Keratinocyte (primary cell): ENCODE data around the gene ANGPT4. TPM values are rescaled to one million over a fixed set of nuclear protein-coding genes. Genes with fewer than 3 reads are reported as not detected.

Experiments
- DNase-seq: peaks from one replicate; pipeline ENCODE4 v3.0.0-alpha.2; 2011; ENCODE audit warnings: low read depth, missing footprints, low spot score
- FAIRE-seq: peaks from 2 replicates; lab custom pipeline; 2011; peaks lifted over from hg19 to GRCh38; lab: Jason Lieb, UNC
- H2AFZ ChIP-seq: 2 replicates; pipeline ENCODE4 v1.6.0; 2012; ENCODE audit warnings: low read length, control low read depth, inconsistent platforms; ENCODE audit not compliant: control insufficient read depth
- H3K27ac ChIP-seq: 2 replicates; pipeline ENCODE4 v1.5.1; 2011; ENCODE audit warnings: low read length; ENCODE audit not compliant: control insufficient read depth, insufficient read depth
- H3K27me3 ChIP-seq: 3 replicates; pipeline ENCODE4 v1.6.0; 2011; ENCODE audit warnings: low read length; ENCODE audit not compliant: control insufficient read depth, insufficient read depth; ENCODE audit errors: extremely low read depth
- H3K36me3 ChIP-seq, 2 experiments: 2 replicates in 1 of 2; 3 replicates in 1 of 2; pipeline ENCODE4 v1.5.1; 2011; ENCODE audit warnings: low read length in 2 of 2, mild to moderate bottlenecking in 1 of 2; ENCODE audit not compliant: control insufficient read depth in 2 of 2, insufficient read depth in 2 of 2; ENCODE audit errors: extremely low read depth in 1 of 2
- H3K4me1 ChIP-seq: 3 replicates; pipeline ENCODE4 v1.5.1; 2011; ENCODE audit warnings: low read length; ENCODE audit not compliant: control insufficient read depth, insufficient read depth; ENCODE audit errors: extremely low read depth
- H3K4me2 ChIP-seq: 3 replicates; pipeline ENCODE4 v1.6.0; 2011; ENCODE audit warnings: low read depth, low read length; ENCODE audit not compliant: control insufficient read depth, insufficient read depth; ENCODE audit errors: extremely low read depth
- H3K4me3 ChIP-seq, 3 experiments: fragments of 200-600 bp in 1 of 3; sonication (generic) in 1 of 3; 2 replicates in 2 of 3; 3 replicates in 1 of 3; pipeline ENCODE4 v1.5.1; 2011 to 2016; ENCODE audit warnings: low read length in 3 of 3, mild to moderate bottlenecking in 3 of 3, control low read depth in 2 of 3, inconsistent platforms in 1 of 3, low read depth in 1 of 3, mixed read lengths in 1 of 3, mixed run types in 1 of 3, moderate library complexity in 1 of 3; ENCODE audit not compliant: control insufficient read depth in 2 of 3, insufficient read depth in 2 of 3; ENCODE audit errors: extremely low read depth in 1 of 3
- H3K79me2 ChIP-seq: 2 replicates; pipeline ENCODE4 v1.6.0; 2012; ENCODE audit warnings: low read length; ENCODE audit not compliant: control insufficient read depth, insufficient read depth
- H3K9ac ChIP-seq: 3 replicates; pipeline ENCODE4 v1.6.0; 2011; ENCODE audit warnings: low read length; ENCODE audit not compliant: control insufficient read depth, insufficient read depth; ENCODE audit errors: extremely low read depth
- H3K9me1 ChIP-seq: 3 replicates; pipeline ENCODE4 v1.6.0; 2011; ENCODE audit warnings: low read length; ENCODE audit not compliant: control insufficient read depth, insufficient read depth; ENCODE audit errors: extremely low read depth
- H3K9me3 ChIP-seq: 2 replicates; pipeline ENCODE4 v1.5.1; 2012; ENCODE audit warnings: low read depth, low read length; ENCODE audit not compliant: control insufficient read depth
- H4K20me1 ChIP-seq: 3 replicates; pipeline ENCODE4 v1.6.0; 2011; ENCODE audit warnings: low read length; ENCODE audit not compliant: control insufficient read depth, insufficient read depth; ENCODE audit errors: extremely low read depth
- EZH2 ChIP-seq: IDR thresholded peaks from one replicate; pipeline ENCODE4 v1.6.1; 2012; ENCODE audit warnings: inconsistent platforms, mild to moderate bottlenecking, low read length, moderate library complexity
- dilution Hi-C: fragments of 300-500 bp; cut with MboI; formaldehyde crosslinking; loops from one replicate; pipeline ENCODE4 v1.7.0; 2020; ENCODE audit warnings: low sequenced_read_pairs; ENCODE audit not compliant: extremely low pct_ligation_motif_present
- polyA plus RNA-seq, 5 experiments: library from polyadenylated mRNA; depleted of rRNA in 3 of 5; stranded (reverse) in 3 of 5; stranded (forward) in 1 of 5; unstranded in 1 of 5; fragments of >200 nt; gene quantifications; 1 replicate in 1 of 5; 2 replicates in 3 of 5; 3 replicates in 1 of 5; pipeline versions ENCODE4 v1.2.1 to v1.2.3, GENCODE V29; 2011 to 2012; ENCODE audit warnings: missing spikeins in 2 of 5, low read depth in 1 of 5, low replicate concordance in 1 of 5
- TF ChIP-seq, protein P1 (sequence below), 3 experiments: IDR thresholded peaks in 1 of 3; conservative IDR thresholded peaks in 1 of 3; optimal IDR thresholded peaks in 1 of 3; 2 replicates in 2 of 3; 3 replicates in 1 of 3; pipeline versions ENCODE3 to v1.5.1; 2011; ENCODE audit warnings: low read length in 3 of 3, mild to moderate bottlenecking in 3 of 3, moderate library complexity in 2 of 3, control low read depth in 1 of 3, inconsistent platforms in 1 of 3; ENCODE audit not compliant: insufficient read depth in 2 of 3; ENCODE audit errors: extremely low read depth in 1 of 3

The ANGPT4 gene
- polyA plus RNA-seq, 1 donor (not counting 4 experiments of a cell fraction or from before 2014, with no cell fraction given): not detected

DNA sequence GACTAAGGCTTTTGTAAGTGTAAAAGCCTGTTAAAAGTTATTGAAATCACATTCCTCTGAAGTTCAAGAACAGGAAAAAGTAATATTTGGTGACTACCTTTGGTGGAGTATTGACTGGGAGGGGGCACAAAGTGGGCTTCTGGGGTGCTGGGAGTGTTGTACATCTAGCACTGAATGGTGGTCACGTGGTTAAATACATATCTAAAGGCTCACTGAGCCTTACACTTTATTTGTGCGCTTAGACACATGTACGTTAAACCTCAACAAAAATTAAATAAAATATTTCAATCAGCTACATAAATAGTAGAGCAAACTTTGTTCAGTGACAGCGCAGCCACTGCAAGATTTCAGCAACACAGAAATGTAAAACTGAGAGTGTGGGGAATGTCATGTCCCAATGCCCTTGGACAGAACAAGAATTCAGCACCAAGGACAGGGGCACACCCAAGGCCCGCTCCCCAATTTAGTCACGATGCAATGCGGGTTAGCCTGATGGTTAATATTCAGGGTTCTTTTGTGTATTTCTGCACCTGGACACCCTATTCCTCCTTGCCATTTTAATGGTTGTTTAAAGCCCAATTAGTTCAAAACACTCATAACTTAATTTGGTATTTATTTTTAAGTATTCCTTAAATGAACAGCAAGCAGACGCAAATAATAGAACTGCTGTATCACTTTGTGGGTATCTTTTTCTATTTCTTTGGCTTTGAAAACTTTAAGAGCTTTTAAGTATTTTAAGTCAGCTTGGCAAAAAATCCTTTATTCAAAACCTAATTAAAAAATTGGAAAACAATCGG is 37.4 kb downstream of the ANGPT4 start:
- TF ChIP-seq, protein P1, sequence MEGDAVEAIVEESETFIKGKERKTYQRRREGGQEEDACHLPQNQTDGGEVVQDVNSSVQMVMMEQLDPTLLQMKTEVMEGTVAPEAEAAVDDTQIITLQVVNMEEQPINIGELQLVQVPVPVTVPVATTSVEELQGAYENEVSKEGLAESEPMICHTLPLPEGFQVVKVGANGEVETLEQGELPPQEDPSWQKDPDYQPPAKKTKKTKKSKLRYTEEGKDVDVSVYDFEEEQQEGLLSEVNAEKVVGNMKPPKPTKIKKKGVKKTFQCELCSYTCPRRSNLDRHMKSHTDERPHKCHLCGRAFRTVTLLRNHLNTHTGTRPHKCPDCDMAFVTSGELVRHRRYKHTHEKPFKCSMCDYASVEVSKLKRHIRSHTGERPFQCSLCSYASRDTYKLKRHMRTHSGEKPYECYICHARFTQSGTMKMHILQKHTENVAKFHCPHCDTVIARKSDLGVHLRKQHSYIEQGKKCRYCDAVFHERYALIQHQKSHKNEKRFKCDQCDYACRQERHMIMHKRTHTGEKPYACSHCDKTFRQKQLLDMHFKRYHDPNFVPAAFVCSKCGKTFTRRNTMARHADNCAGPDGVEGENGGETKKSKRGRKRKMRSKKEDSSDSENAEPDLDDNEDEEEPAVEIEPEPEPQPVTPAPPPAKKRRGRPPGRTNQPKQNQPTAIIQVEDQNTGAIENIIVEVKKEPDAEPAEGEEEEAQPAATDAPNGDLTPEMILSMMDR (optimal IDR thresholded peaks at IDR 0.05 in 1 of 3, IDR thresholded peaks at IDR 0.05 in 1 of 3, conservative IDR thresholded peaks at IDR 0.05 in 1 of 3; ENCODE audit: extremely low read depth in 1 of 3, insufficient read depth in 2 of 3, low read length in 3 of 3): no peak
- TF ChIP-seq EZH2: no peak
- Histone ChIP-seq H3K36me3 (no peaks in the 10 kb centered on the region), H3K9me1 (no peaks in the 10 kb centered on the region), H2AFZ (no peak overlapping the region), H4K20me1 (peaks cover 2% of the 10 kb centered on the region), H3K4me3 (no peak overlapping the region), H3K4me2 (no peak overlapping the region), H3K4me1 (peaks cover 26% of the 10 kb centered on the region), H3K27ac (no peak overlapping the region), H3K79me2 (no peaks in the 10 kb centered on the region), H3K27me3 (peaks cover 1% of the 10 kb centered on the region), H3K9me3 (no peaks in the 10 kb centered on the region), H3K9ac (no peak overlapping the region)
- dilution Hi-C loops: no loop called here
- FAIRE-seq: no peak
- no peak for DNase-seq

DNA sequence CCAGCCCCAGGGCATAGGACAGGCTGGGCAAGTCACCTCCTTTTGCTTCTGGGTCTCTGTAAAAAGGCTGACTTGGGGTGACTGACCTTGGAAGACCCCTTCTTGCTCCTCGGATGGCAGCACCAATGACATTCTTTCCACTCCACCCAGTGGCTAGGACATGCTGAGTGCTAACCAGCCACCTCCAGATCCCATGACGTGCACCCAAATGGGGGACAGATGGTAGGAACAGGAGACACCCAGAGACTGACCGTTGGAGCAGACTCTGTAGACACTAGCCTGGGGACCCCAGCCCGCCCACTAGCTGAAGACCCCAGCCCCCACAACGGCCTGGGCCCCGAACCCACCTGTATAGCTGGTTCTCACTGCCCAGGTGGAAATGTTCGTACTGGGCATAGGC is 38.3 kb downstream of the ANGPT4 start:
- Histone ChIP-seq H2AFZ (no peak overlapping the region), H3K27ac (no peak overlapping the region), H3K79me2 (no peaks in the 10 kb centered on the region), H4K20me1 (peaks cover 2% of the 10 kb centered on the region), H3K9ac (no peak overlapping the region), H3K4me1 (peaks cover 26% of the 10 kb centered on the region), H3K27me3 (peaks cover 5% of the 10 kb centered on the region), H3K9me1 (no peaks in the 10 kb centered on the region), H3K36me3 (no peaks in the 10 kb centered on the region), H3K4me2 (no peak overlapping the region), H3K4me3 (no peak overlapping the region), H3K9me3 (no peaks in the 10 kb centered on the region)
- no peak for TF ChIP-seq EZH2
- TF ChIP-seq, protein P1 (optimal IDR thresholded peaks at IDR 0.05 in 1 of 3, IDR thresholded peaks at IDR 0.05 in 1 of 3, conservative IDR thresholded peaks at IDR 0.05 in 1 of 3; ENCODE audit: extremely low read depth in 1 of 3, insufficient read depth in 2 of 3, low read length in 3 of 3): no peak
- dilution Hi-C loops: no loop called here
- DNase-seq (no peak), FAIRE-seq (no peak)
